Measurements from ENCODE around the gene PPP1R15A.
"Not testable (repeated sequence)": the region's sequence is repeated elsewhere in the genome, so short reads cannot be mapped to it uniquely, and the experiment has no call there.

Gene PPP1R15A

DNA sequence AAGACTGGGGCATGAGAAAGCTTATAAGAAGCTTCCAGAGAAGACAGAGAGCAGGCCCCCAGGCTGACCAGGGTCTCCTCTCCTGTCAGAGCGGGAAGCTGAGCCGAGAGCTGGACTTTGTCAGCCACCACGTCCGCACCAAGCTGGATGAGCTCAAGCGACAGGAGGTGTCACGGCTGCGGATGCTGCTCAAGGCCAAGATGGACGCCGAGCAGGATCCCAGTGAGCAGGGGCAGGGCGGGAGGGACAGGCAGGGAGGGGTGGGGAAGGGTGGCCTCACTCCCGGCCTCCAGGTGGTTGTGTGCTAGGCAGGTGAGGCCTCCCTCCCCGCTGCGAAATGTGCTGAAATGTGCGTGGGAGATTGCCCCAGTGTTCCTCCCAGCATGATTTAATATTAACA is 33.4 kb downstream of the PPP1R15A start:
- in situ Hi-C loops (cut with MboI; ENCODE audit: low pct_unique_long_range_greater_than_20kb, low sequenced_read_pairs, unreplicated experiment) = no loop called here
- TF ChIP-seq, protein P1, sequence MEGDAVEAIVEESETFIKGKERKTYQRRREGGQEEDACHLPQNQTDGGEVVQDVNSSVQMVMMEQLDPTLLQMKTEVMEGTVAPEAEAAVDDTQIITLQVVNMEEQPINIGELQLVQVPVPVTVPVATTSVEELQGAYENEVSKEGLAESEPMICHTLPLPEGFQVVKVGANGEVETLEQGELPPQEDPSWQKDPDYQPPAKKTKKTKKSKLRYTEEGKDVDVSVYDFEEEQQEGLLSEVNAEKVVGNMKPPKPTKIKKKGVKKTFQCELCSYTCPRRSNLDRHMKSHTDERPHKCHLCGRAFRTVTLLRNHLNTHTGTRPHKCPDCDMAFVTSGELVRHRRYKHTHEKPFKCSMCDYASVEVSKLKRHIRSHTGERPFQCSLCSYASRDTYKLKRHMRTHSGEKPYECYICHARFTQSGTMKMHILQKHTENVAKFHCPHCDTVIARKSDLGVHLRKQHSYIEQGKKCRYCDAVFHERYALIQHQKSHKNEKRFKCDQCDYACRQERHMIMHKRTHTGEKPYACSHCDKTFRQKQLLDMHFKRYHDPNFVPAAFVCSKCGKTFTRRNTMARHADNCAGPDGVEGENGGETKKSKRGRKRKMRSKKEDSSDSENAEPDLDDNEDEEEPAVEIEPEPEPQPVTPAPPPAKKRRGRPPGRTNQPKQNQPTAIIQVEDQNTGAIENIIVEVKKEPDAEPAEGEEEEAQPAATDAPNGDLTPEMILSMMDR (IDR thresholded peaks at IDR 0.05; ENCODE audit: extremely low read depth, insufficient read depth, missing control alignments) = no peak

DNA sequence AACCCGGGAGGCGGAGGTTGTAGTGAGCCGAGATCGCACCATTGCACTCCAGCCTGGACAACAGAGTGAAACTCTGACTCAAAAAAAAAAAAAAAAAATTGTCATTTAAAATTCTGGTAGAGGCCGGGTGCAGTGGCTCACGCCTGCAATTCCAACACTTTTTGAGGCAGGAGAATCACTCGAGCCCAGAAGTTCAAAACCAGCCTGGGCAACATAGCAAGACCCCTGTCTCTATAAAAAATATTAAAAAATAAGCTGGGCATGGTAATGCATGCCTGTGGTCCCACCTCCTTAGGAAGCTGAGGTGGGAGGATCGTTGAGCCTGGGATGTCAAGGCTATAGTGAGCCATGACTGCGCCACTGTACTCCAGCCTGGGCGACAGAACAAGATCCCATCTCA is 34.1 kb downstream of the PPP1R15A start:
- DNase-seq (ENCODE audit: low spot score) = no peak
- TF ChIP-seq, protein P1 (IDR thresholded peaks at IDR 0.05; ENCODE audit: extremely low read depth, insufficient read depth, missing control alignments) = no peak
- in situ Hi-C loops (cut with MboI; ENCODE audit: low pct_unique_long_range_greater_than_20kb, low sequenced_read_pairs, unreplicated experiment) = no loop called here

More for the DNA sequence above, 33.4 kb downstream of the PPP1R15A start:
- no peak for DNase-seq (ENCODE audit: low spot score)

DNA sequence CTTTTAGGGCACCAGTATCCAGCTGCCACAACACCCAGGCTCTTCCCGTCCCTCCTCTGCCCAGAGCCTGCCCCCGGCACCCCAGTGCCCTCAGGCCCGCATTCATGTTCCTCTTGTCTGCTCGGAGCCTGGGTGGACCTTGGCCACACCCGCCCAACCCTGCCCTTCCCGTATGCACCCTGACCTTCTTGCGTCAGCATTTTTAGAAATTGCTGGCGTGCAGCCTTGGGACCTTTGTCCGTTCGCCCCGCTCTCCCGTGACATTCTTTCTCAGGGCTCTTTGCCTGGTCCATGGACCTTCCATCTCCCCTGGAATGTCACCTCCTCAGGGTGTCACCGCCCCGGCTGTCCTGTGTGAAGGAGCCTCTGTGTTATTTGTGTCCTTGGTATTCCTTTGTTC is 35.5 kb downstream of the PPP1R15A start:
- DNase-seq (ENCODE audit: low spot score) = no peak
- TF ChIP-seq, protein P1 (IDR thresholded peaks at IDR 0.05; ENCODE audit: extremely low read depth, insufficient read depth, missing control alignments) = no peak
- in situ Hi-C loops (cut with MboI; ENCODE audit: low pct_unique_long_range_greater_than_20kb, low sequenced_read_pairs, unreplicated experiment) = no loop called here

DNA sequence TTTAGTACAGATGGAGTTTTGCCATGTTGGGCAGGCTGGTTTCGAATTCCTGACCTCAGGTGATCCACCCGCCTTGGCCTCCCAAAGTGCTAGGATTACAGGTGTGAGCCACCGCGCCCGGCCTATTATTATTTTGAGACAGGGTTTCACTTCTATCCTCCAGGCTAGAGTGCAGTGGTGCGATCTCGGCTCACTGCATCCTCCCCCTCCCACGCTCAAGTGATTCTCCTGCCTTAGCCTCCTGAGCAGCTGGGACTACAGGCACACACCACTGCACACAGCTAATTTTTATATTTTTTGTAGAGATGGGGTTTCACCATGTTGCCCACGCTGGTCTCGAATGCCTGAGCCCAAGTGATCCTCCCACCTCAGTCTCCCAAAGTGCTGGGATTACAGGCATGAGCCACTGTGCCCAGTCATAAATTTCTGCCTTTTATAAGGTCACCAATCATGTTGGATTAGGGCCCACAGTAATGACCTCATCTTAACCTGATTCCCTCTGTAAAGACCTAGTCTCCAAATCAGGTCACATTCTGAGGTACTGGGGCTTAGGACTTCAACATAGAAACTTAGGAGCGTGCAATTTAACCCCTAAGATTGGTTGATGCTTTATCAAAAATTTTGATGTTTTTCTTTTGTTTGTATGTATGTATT is 37.3 kb downstream of the PPP1R15A start:
- DNase-seq (ENCODE audit: low spot score); in situ Hi-C loops (cut with MboI; ENCODE audit: low pct_unique_long_range_greater_than_20kb, low sequenced_read_pairs, unreplicated experiment): not testable (repeated sequence)

DNA sequence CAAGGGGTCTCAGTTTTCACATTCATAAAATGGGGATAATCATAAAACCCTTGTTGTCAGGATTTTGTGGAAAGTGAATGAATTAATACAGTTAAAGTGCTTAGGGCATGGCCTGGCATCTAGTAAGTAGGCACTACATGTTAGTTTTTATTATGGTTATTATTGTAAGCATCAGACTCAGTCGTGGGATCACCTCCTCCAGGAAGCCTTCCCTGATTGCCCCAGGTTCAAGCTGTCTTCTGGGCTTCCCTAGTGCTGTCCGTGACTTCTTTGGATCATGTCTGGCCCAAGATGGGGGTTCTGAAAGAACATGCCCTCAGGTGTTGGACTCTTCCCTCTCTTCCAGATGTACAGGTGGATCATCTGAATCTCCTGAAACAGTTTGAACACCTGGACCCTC is 38.6 kb downstream of the PPP1R15A start:
- TF ChIP-seq, protein P1 (IDR thresholded peaks at IDR 0.05; ENCODE audit: extremely low read depth, insufficient read depth, missing control alignments) = no peak
- in situ Hi-C loops (cut with MboI; ENCODE audit: low pct_unique_long_range_greater_than_20kb, low sequenced_read_pairs, unreplicated experiment) = no loop called here
- no peak for DNase-seq (ENCODE audit: low spot score)

DNA sequence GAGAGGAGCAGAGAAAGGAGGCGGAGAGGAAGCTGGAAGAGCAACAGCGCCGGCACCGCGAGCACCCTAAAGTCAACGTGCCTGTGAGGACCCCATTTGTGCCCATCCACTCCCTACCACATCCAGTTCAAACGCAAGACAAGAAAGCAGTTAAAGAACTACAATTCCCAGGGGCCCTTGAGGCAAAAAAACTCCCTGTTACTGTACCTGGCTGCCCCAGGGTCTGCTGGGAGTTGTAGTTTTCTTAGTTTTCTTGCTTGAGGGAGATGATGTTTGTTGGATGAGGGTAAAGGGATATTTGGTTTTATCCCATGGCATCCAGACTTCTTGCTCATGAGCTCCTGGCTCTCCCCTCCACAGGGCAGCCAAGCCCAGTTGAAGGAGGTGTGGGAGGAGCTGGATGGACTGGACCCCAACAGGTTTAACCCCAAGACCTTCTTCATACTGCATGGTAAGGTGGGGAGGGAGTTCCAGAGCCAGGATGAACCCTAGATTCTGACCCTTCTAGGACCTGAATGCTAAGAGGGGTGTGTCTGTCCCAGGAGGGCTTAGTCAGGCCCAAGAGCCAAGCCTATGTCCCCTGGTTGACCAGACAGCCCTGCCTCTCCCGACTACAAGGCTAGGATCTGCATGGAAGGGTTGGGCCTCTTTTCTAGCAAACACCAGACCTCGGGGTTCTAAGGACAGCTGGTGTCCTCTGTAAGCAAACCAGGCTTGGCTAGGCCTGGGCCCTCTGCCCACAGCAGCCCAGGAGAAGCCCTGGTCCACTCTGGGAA is 41.1 kb downstream of the PPP1R15A start:
- no peak for DNase-seq (ENCODE audit: low spot score)
- in situ Hi-C loops (cut with MboI; ENCODE audit: low pct_unique_long_range_greater_than_20kb, low sequenced_read_pairs, unreplicated experiment) = no loop called here
- TF ChIP-seq, protein P1 (IDR thresholded peaks at IDR 0.05; ENCODE audit: extremely low read depth, insufficient read depth, missing control alignments) = no peak

DNA sequence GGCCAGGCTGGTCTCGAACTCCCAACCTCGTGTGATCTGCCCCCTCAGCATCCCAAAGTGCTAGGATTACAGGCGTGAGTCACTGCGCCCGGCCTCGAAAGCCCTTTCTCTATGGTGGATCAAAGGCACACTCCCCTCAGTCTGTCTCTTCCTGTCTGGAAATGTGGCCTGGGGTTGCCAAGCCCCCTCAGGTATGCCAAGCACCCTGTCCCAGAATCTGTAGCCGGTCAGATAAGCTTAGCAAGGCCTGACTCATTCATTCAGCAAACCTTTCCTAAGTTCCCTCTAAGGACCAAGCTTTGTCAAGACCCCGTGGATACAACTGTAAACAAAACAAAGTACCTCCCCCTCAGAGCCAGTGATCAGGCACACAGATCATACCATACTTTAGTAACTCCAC is 42.0 kb downstream of the PPP1R15A start:
- TF ChIP-seq, protein P1 (IDR thresholded peaks at IDR 0.05; ENCODE audit: extremely low read depth, insufficient read depth, missing control alignments) = no peak
- no peak for DNase-seq (ENCODE audit: low spot score)
- in situ Hi-C loops (cut with MboI; ENCODE audit: low pct_unique_long_range_greater_than_20kb, low sequenced_read_pairs, unreplicated experiment) = no loop called here
